Thyroid gland (tissue), 4 donors: ENCODE measurements around the gene PGGHG. TPM values are rescaled to one million over a fixed set of nuclear protein-coding genes. Genes with fewer than 3 reads are reported as not detected.
"Not testable (repeated sequence)": the region's sequence is repeated elsewhere in the genome, so short reads cannot be mapped to it uniquely, and the experiment has no call there.

ENCODE experiments used
- DNase-seq, 2 donors: peaks; one replicate each; pipeline ENCODE4 v3.0.0-alpha.2; 2019
- H3K27ac ChIP-seq, 3 donors: fragments of 200-600 bp; sonication (generic); 1 replicate in 2 of 3; 2 replicates in 1 of 3; pipeline ENCODE4 v1.5.1; 2016 to 2019; ENCODE audit warnings: mild to moderate bottlenecking in 1 of 3, moderate library complexity in 1 of 3
- H3K27me3 ChIP-seq: fragments of 200-600 bp; sonication (generic); one replicate; pipeline ENCODE4 v1.5.1; 2019
- H3K36me3 ChIP-seq, 2 donors: fragments of 200-600 bp; sonication (generic); one replicate each; pipeline ENCODE4 v1.5.1; 2016 to 2019
- H3K4me1 ChIP-seq, 2 donors: fragments of 200-600 bp; sonication (generic); one replicate each; pipeline ENCODE4 v1.5.1; 2017 to 2019
- H3K4me3 ChIP-seq, 3 donors: fragments of 200-600 bp; sonication (generic); replicated peaks in 1 of 3; 1 replicate in 2 of 3; 2 replicates in 1 of 3; pipeline ENCODE4 v1.5.1; 2016; ENCODE audit warnings: mild to moderate bottlenecking in 1 of 3
- H3K9me3 ChIP-seq: fragments of 200-600 bp; sonication (generic); one replicate; pipeline ENCODE4 v1.5.1; 2017
- POLR2A ChIP-seq, 2 donors: fragments of 450-650 bp; IDR thresholded peaks; one replicate each; pipeline ENCODE4 v1.6.1; 2017; ENCODE audit warnings: antibody characterized with exemption in 2 of 2, mild to moderate bottlenecking in 2 of 2, moderate library complexity in 1 of 2
- WGBS, 2 donors: methylation state at CpG; one replicate each; pipeline ENCODE4 v1.1.5; 2017; 5-methylcytosine and 5-hydroxymethylcytosine counted together
- intact Hi-C: fragments of 100-400 bp; cut with DNase I; formaldehyde crosslinking; loops from one replicate; pipeline ENCODE4 v1.15.1; 2023
- total RNA-seq, 4 donors: library from RNA; depleted of rRNA; stranded (reverse); fragments of >200 nt; gene quantifications; one replicate each; pipeline ENCODE4 v1.2.3, GENCODE V29; 2016
- TF ChIP-seq, protein P1 (sequence below), 6 experiments: fragments of 200-600 bp in 3 of 6; fragments of 450-650 bp in 3 of 6; sonication (generic) in 3 of 6; IDR thresholded peaks; one replicate each; pipeline ENCODE4 v1.5.1; 2016 to 2019; ENCODE audit warnings: antibody characterized with exemption in 6 of 6, mild to moderate bottlenecking in 2 of 6, inconsistent platforms in 1 of 6, moderate library complexity in 1 of 6

Gene PGGHG
- total RNA-seq, 4 donors from 2014 or later: 21.8 to 43.3 (median 32.7) TPM

DNA sequence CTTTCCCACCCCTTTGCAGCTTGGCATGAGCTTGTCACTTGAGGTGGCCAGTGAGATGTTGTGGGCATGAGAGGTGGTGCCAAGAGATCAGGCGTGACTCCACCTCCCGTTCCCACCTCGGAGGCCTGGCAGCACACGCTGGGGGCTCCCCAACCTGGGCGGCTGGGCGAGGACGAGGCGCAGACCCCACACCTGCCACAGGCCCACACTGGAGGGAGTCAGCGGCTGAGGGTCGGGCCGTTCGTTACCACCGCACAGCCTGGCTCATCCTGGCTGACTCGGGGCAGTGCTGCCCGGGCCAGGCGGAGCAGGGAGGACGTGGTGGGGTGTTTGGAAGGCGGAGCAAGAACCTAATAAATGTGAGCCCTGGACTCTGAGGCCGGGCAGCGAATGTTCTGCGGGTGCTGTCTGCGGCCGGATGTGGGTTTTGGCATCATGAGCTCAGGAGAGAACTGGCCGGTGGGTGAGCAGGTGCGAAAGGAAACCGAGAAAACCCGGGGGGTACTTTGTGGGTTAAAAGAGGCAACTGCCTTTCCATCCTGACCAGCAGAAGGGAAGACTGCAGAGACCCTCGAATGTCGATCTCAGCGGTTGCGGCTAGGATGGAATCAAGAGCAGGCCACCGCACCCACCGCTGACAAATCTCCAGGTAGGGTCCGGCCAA is 41.9 kb downstream of the PGGHG start:
- 86 to 92% methylated on average over 17 to 27 of the region's 34 CpGs for WGBS, 2 donors
- Histone ChIP-seq H3K27me3 (no peaks in the 10 kb centered on the region), H3K36me3 (no peaks in the 10 kb centered on the region), H3K4me3 (no peak overlapping the region), H3K27ac (no peak overlapping the region), H3K4me1 (peaks cover 16 to 29% of the 10 kb centered on the region in 2 donors), H3K9me3 (no peaks in the 10 kb centered on the region)
- no peak for TF ChIP-seq POLR2A (IDR thresholded peaks at IDR 0.05)
- TF ChIP-seq, protein P1, sequence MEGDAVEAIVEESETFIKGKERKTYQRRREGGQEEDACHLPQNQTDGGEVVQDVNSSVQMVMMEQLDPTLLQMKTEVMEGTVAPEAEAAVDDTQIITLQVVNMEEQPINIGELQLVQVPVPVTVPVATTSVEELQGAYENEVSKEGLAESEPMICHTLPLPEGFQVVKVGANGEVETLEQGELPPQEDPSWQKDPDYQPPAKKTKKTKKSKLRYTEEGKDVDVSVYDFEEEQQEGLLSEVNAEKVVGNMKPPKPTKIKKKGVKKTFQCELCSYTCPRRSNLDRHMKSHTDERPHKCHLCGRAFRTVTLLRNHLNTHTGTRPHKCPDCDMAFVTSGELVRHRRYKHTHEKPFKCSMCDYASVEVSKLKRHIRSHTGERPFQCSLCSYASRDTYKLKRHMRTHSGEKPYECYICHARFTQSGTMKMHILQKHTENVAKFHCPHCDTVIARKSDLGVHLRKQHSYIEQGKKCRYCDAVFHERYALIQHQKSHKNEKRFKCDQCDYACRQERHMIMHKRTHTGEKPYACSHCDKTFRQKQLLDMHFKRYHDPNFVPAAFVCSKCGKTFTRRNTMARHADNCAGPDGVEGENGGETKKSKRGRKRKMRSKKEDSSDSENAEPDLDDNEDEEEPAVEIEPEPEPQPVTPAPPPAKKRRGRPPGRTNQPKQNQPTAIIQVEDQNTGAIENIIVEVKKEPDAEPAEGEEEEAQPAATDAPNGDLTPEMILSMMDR (IDR thresholded peaks at IDR 0.05): no peak
- no peak for DNase-seq
- intact Hi-C loops: no loop called here

DNA sequence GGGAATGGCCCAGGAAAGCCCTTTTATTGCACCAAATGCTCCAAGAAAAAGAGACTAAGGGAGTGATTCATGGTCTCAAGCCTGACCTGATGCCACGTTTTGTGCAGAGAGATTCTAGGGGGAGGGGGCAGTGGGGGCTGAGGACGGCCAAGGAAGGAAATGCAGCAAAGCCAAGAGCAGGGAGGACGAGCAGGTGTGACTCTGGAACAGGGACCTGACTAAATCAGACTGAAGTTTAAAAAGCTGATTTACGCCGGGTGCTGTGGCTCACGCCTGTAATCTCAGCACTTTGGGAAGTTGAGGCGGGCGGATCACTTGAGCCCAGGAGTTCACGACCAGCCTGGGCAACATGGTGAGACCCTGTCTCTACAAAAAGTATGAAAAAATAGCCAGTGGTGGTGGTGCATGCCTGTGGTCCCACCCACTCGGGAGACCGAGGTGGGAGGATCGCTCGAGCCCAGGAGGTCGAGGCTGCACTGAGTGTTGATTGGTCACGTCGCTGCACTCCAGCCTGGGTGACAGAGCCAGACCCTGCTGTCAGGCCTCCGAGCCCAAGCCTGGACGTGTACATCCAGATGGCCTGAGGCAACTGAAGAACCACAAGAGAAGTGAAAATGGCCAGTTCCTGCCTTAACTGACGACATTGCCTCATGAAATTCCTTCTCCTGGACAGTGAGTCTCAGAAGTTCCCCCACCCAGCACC is 42.6 kb downstream of the PGGHG start:
- intact Hi-C loops: no loop called here
- H3K4me3 ChIP-seq: no peak overlapping the region
- peaks cover 9 to 26% of the 10 kb centered on the region in 2 donors for H3K4me1 ChIP-seq
- TF ChIP-seq POLR2A (IDR thresholded peaks at IDR 0.05): no peak
- no peak overlapping the region for H3K27ac ChIP-seq
- no peaks in the 10 kb centered on the region for H3K9me3 ChIP-seq
- no peaks in the 10 kb centered on the region for H3K27me3 ChIP-seq
- DNase-seq: no peak
- WGBS, 2 donors: 92 to 95% methylated on average over 19 of the region's 19 CpGs
- H3K36me3 ChIP-seq: no peaks in the 10 kb centered on the region

DNA sequence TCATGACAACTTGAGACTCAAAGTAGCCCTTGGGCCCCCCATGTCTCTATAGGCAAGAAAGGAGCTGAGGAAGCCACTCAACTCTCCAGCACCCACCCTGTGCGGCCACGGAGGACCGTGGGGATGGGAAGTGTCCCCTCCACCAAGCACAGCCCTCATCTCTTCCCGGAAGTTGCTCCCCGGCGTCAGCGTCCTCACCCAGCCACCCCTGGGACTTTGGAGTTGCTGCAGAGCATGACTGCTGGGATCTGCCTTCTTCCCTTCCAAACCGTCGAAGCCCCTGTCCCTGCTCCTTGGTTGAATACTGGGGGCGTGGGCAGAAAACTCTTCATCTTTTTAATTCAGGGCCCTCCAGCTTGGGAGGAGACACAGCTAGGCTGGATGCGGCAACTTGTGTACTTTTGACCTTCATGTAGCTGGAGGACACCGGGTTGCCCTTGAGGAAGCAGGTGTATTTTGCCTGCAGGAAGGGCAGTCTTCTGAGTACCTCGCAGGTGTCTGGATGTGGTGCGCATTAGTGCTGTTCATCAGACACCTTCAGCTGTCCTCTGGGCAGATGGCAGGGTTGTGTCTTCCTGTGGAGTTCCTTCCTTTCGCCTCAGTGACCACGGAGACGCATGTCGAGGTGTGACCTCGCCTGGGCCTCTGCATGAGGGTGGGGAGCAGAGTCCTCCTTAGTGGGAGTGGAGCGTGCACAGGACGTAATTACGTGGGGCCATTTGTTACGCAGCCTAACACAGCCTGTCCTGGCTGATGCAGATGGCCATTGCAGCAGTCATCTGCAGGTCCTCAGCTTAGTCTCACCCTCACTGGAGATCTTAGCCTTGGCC is 43.9 kb downstream of the PGGHG start:
- WGBS, 2 donors: 90 to 91% methylated on average over 23 of the region's 23 CpGs
- Histone ChIP-seq H3K27me3 (no peaks in the 10 kb centered on the region), H3K4me1 (peaks cover 0 to 13% of the 10 kb centered on the region in 2 donors), H3K9me3 (no peaks in the 10 kb centered on the region), H3K27ac (no peak overlapping the region), H3K36me3 (no peaks in the 10 kb centered on the region), H3K4me3 (no peak overlapping the region)
- intact Hi-C loops: no loop called here
- TF ChIP-seq POLR2A (IDR thresholded peaks at IDR 0.05): no peak
- TF ChIP-seq, protein P1 (IDR thresholded peaks at IDR 0.05): no peak
- DNase-seq: no peak

DNA sequence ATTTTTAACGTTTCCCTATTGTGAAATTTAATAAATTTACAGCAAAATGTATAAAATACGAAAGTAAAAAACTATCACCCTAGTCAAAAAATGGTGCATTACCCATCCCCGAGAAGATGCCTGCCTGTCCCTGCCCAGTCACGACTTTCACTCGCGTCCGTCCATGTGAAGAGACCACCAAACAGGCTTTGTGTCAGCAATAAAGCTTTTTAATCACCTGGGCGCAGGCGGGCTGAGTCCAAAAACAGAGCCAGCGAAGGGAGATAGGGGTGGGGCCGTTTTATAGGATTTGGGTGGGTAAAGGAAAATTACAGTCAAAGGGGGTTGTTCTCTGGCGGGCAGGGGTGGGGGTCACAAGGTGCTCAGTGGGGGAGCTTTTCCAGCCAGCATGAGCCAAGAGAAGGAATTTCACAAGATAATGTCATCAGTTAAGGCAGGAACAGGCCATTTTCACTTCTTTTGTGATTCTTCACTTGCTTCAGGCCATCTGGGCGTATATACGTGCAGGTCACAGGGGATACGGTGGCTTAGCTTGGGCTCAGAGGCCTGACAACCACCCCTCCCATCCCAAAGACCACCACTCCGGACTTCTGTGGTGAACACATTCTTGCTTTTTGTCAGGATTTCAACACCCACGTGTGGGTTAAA is 44.8 kb downstream of the PGGHG start:
- intact Hi-C loops, DNase-seq, H3K27ac ChIP-seq, H3K9me3 ChIP-seq, H3K4me3 ChIP-seq, H3K27me3 ChIP-seq, H3K36me3 ChIP-seq: not testable (repeated sequence)
- H3K4me1 ChIP-seq: peaks cover 0 to 11% of the 10 kb centered on the region in 2 donors
- 86 to 89% methylated on average over 17 of the region's 17 CpGs for WGBS, 2 donors

DNA sequence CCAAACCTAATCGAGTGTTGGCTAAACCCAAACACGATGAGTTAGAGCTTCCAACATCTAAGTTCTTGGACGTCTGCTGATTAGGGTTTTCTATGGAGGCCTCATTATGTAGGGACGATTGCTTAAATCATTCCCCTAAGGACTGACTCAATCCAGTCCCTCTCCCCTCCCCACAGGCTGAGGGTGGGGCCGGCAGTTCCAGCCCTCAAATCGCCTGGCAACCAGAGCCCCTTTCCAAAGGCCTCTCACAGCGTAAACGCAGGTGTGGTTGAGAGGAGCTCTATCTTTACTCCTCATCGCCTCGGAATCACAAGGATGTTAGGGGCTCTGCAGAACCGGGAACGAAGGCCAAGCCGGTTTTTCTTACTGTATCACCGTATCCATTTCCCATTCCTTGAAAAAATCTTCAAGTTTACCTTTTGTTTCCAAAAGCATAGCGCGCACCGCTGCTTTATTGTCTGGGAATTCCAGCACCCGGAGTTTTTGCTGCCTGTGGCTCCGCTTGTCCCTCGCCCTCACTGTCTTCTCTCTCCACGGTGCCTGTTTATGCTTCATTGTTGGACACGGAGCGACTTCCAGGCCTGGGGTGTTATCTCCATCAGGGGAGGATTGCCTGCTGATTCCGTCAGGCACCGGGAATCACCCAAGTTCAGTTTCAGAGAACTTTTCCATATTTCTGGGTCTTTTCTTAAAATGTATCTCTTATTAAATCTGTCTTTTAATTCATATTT is 45.5 kb downstream of the PGGHG start:
- Histone ChIP-seq H3K27me3 (no peaks in the 10 kb centered on the region), H3K4me3 (no peak overlapping the region), H3K27ac (no peak overlapping the region), H3K9me3 (no peaks in the 10 kb centered on the region), H3K36me3 (no peaks in the 10 kb centered on the region), H3K4me1 (peaks cover 0 to 11% of the 10 kb centered on the region in 2 donors)
- WGBS, 2 donors: 59 to 61% methylated on average over 25 of the region's 25 CpGs
- DNase-seq: no peak
- intact Hi-C loops: no loop called here
- TF ChIP-seq, protein P1 (IDR thresholded peaks at IDR 0.05): no peak
- no peak for TF ChIP-seq POLR2A (IDR thresholded peaks at IDR 0.05)
